H1 (cell line): ENCODE data around the gene PTPN13. TPM values are rescaled to one million over a fixed set of nuclear protein-coding genes. Genes with fewer than 3 reads are reported as not detected.

Experiments
- CTCF ChIA-PET: fragments of 300-600 bp; sonication (Branson Sonifier 250); formaldehyde crosslinking; loops from one replicate; lab custom pipeline; 2021; ENCODE audit not compliant: partially characterized antibody; lab: Charles Lee
- POLR2A ChIA-PET: fragments of 300-600 bp; sonication (Branson Sonifier 250); formaldehyde crosslinking; loops from one replicate; lab custom pipeline; 2021; ENCODE audit warnings: inconsistent platforms; ENCODE audit not compliant: partially characterized antibody; lab: Charles Lee
- DNase-seq, 2 experiments: peaks; one replicate each; pipeline versions ENCODE4 v3.0.0 to v3.0.0-alpha.2; 2010 to 2022; ENCODE audit warnings: low spot score in 2 of 2, low read depth in 1 of 2, mixed read lengths in 1 of 2
- FAIRE-seq: peaks from 2 replicates; lab custom pipeline; 2011; peaks lifted over from hg19 to GRCh38; lab: Jason Lieb, UNC
- H2AFZ ChIP-seq: 2 replicates; pipeline ENCODE4 v1.8.1; 2012; ENCODE audit warnings: low read length, inconsistent platforms
- H2AK5ac ChIP-seq: 2 replicates; pipeline ENCODE4 v1.6.1; 2013; ENCODE audit warnings: low read depth, low read length
- H2BK120ac ChIP-seq: replicated peaks from 2 replicates; pipeline ENCODE3; 2013; ENCODE audit warnings: low read depth, low read length, inconsistent platforms
- H2BK12ac ChIP-seq: 2 replicates; pipeline ENCODE4 v1.6.1; 2013; ENCODE audit warnings: low read depth, low read length
- H2BK15ac ChIP-seq: 2 replicates; pipeline ENCODE4 v1.6.1; 2013; ENCODE audit warnings: low read length
- H2BK20ac ChIP-seq: 2 replicates; pipeline ENCODE4 v1.6.1; 2013; ENCODE audit warnings: low read length
- H2BK5ac ChIP-seq: 2 replicates; pipeline ENCODE4 v1.6.1; 2013; ENCODE audit warnings: low read depth, low read length
- H3K14ac ChIP-seq: 2 replicates; pipeline ENCODE4 v1.6.1; 2013; ENCODE audit warnings: inconsistent platforms; ENCODE audit not compliant: insufficient read length
- H3K18ac ChIP-seq: 2 replicates; pipeline ENCODE4 v1.6.1; 2013; ENCODE audit warnings: low read length; ENCODE audit errors: extremely low read depth
- H3K23ac ChIP-seq: 2 replicates; pipeline ENCODE4 v1.6.1; 2013; ENCODE audit warnings: inconsistent platforms; ENCODE audit not compliant: insufficient read length
- H3K23me2 ChIP-seq: 2 replicates; pipeline ENCODE4 v1.6.1; 2013; ENCODE audit warnings: low read depth, low read length
- H3K27ac ChIP-seq: 2 replicates; pipeline ENCODE4 v1.6.1; 2011; ENCODE audit warnings: low read depth, low read length, inconsistent platforms
- H3K27me3 ChIP-seq, 4 experiments: replicated peaks in 1 of 4; 1 replicate in 1 of 4; 2 replicates in 3 of 4; pipeline versions ENCODE4 v1.6.1 to v1.8.1; 2011 to 2013; ENCODE audit warnings: low read length in 3 of 4, mild to moderate bottlenecking in 3 of 4, inconsistent platforms in 2 of 4, mixed read lengths in 2 of 4, moderate library complexity in 1 of 4; ENCODE audit not compliant: control insufficient read depth in 3 of 4, insufficient read depth in 3 of 4; ENCODE audit errors: extremely low read depth in 1 of 4
- H3K36me3 ChIP-seq, 4 experiments: 2 replicates each; pipeline versions ENCODE4 v1.6.1 to v1.8.1; 2011 to 2013; ENCODE audit warnings: mild to moderate bottlenecking in 4 of 4, low read length in 3 of 4, moderate library complexity in 2 of 4, control low read depth in 1 of 4, inconsistent platforms in 1 of 4; ENCODE audit not compliant: insufficient read depth in 4 of 4, control insufficient read depth in 2 of 4
- H3K4ac ChIP-seq: replicated peaks from 2 replicates; pipeline ENCODE3; 2013; ENCODE audit warnings: low read length, low read depth, mixed read lengths, inconsistent platforms; ENCODE audit not compliant: insufficient read length
- H3K4me1 ChIP-seq, 4 experiments: replicated peaks in 1 of 4; 1 replicate in 1 of 4; 2 replicates in 3 of 4; pipeline versions ENCODE4 v1.6.1 to v1.8.1; 2011 to 2013; ENCODE audit warnings: low read length in 3 of 4, inconsistent platforms in 2 of 4, mixed read lengths in 1 of 4; ENCODE audit not compliant: insufficient read depth in 4 of 4, control insufficient read depth in 3 of 4
- H3K4me2 ChIP-seq, 2 experiments: 2 replicates each; pipeline versions ENCODE4 v1.6.1 to v1.8.1; 2011 to 2013; ENCODE audit warnings: low read depth in 2 of 2, low read length in 2 of 2, control low read depth in 1 of 2, inconsistent platforms in 1 of 2, mild to moderate bottlenecking in 1 of 2; ENCODE audit not compliant: insufficient read depth in 1 of 2
- H3K4me3 ChIP-seq, 4 experiments: fragments of 200-600, 300-600 bp in 1 of 4; sonication (generic), shearing (Covaris generic), sonication (Bioruptor Twin) in 1 of 4; 2 replicates each; pipeline versions ENCODE4 v1.5.1 to v1.8.1; 2011 to 2016; ENCODE audit warnings: low read length in 4 of 4, low read depth in 3 of 4, control low read depth in 2 of 4, inconsistent platforms in 2 of 4, mild to moderate bottlenecking in 2 of 4, mixed read lengths in 1 of 4, moderate library complexity in 1 of 4; ENCODE audit not compliant: insufficient read depth in 2 of 4; ENCODE audit errors: extremely low read depth in 1 of 4
- H3K56ac ChIP-seq: replicated peaks from 2 replicates; pipeline ENCODE3; 2013; ENCODE audit warnings: low read depth, mild to moderate bottlenecking, mixed read lengths, low read length, inconsistent platforms; ENCODE audit not compliant: insufficient read length
- H3K79me1 ChIP-seq: 2 replicates; pipeline ENCODE4 v1.6.1; 2013; ENCODE audit warnings: low read depth, low read length, control low read depth
- H3K79me2 ChIP-seq, 2 experiments: 2 replicates each; pipeline versions ENCODE4 v1.6.1 to v1.8.1; 2012 to 2013; ENCODE audit warnings: low read length in 2 of 2, mild to moderate bottlenecking in 2 of 2, inconsistent platforms in 1 of 2; ENCODE audit not compliant: insufficient read depth in 2 of 2, control insufficient read depth in 1 of 2
- H3K9ac ChIP-seq, 4 experiments: replicated peaks in 1 of 4; 1 replicate in 1 of 4; 2 replicates in 3 of 4; pipeline versions ENCODE4 v1.6.1 to v1.8.1; 2011 to 2013; ENCODE audit warnings: low read depth in 3 of 4, low read length in 3 of 4, control low read depth in 2 of 4, mild to moderate bottlenecking in 2 of 4, moderate library complexity in 2 of 4, inconsistent platforms in 1 of 4; ENCODE audit errors: extremely low read depth in 1 of 4
- H3K9me3 ChIP-seq, 2 experiments: 2 replicates each; pipeline versions ENCODE4 v1.6.1 to v1.8.1; 2012 to 2013; ENCODE audit warnings: mild to moderate bottlenecking in 2 of 2, moderate library complexity in 2 of 2, control low read depth in 1 of 2, inconsistent platforms in 1 of 2, low read depth in 1 of 2, low read length in 1 of 2, mixed read lengths in 1 of 2; ENCODE audit not compliant: insufficient read depth in 2 of 2
- H4K20me1 ChIP-seq, 2 experiments: replicated peaks in 1 of 2; 2 replicates each; pipeline versions ENCODE3 to v1.8.1; 2011 to 2013; ENCODE audit warnings: inconsistent platforms in 2 of 2, low read length in 2 of 2, mild to moderate bottlenecking in 1 of 2; ENCODE audit not compliant: insufficient read depth in 2 of 2, control insufficient read depth in 1 of 2
- H4K5ac ChIP-seq: 2 replicates; pipeline ENCODE4 v1.6.1; 2013; ENCODE audit warnings: low read length, low read depth, mixed read lengths, inconsistent platforms; ENCODE audit not compliant: insufficient read length
- H4K8ac ChIP-seq: 2 replicates; pipeline ENCODE4 v1.8.0; 2013; ENCODE audit warnings: mild to moderate bottlenecking, moderate library complexity, low read length, inconsistent platforms; ENCODE audit not compliant: insufficient read depth; ENCODE audit errors: extremely low read depth
- H4K91ac ChIP-seq: replicated peaks from 2 replicates; pipeline ENCODE3; 2013; ENCODE audit warnings: low read length, mixed read lengths, inconsistent platforms; ENCODE audit not compliant: insufficient read length
- ASH2L ChIP-seq: fragments of 200-600, 300-600 bp; sonication (generic); IDR thresholded peaks from one replicate; pipeline ENCODE4 v1.7.1; 2017; ENCODE audit warnings: low read length
- BRCA1 ChIP-seq: IDR thresholded peaks from 2 replicates; pipeline ENCODE4 v1.6.1; 2012; ENCODE audit warnings: low read depth, low read length, improper control_type of control experiment
- CTBP2 ChIP-seq: IDR thresholded peaks from 2 replicates; pipeline ENCODE4 v1.7.0; 2011; ENCODE audit warnings: borderline replicate concordance, mild to moderate bottlenecking, moderate library complexity, mixed read lengths, low read length; ENCODE audit not compliant: insufficient read depth, insufficient read length
- NANOG ChIP-seq: IDR thresholded peaks from 2 replicates; pipeline ENCODE4 v1.6.1; 2011; ENCODE audit warnings: low read length, low read depth, mild to moderate bottlenecking, inconsistent platforms; ENCODE audit not compliant: insufficient read depth, poor library complexity, severe bottlenecking
- RAD21 ChIP-seq, 2 experiments: IDR thresholded peaks in 1 of 2; conservative IDR thresholded peaks in 1 of 2; 2 replicates each; pipeline ENCODE4 v1.6.1; 2011; ENCODE audit warnings: low read depth in 2 of 2, low read length in 2 of 2, improper control_type of control experiment in 1 of 2, inconsistent platforms in 1 of 2, mild to moderate bottlenecking in 1 of 2, moderate library complexity in 1 of 2
- RXRA ChIP-seq: IDR thresholded peaks from 2 replicates; pipeline ENCODE4 v1.6.1; 2011; ENCODE audit warnings: low read depth, mild to moderate bottlenecking, low read length, moderate library complexity; ENCODE audit not compliant: insufficient read depth
- TCF12 ChIP-seq: IDR thresholded peaks from 2 replicates; pipeline ENCODE4 v1.6.1; 2011; ENCODE audit warnings: low read depth, mild to moderate bottlenecking, low read length
- WGBS, 2 experiments: shearing (Covaris generic) in 1 of 2; methylation state at CpG; one replicate each; pipeline versions ENCODE4 v1.1.6 to v1.1.7; 2013 to 2015; ENCODE audit warnings: low lambda C conversion rate in 2 of 2, mixed read lengths in 2 of 2, inconsistent platforms in 1 of 2, low coverage in 1 of 2, missing lambda C conversion rate in 1 of 2; ENCODE audit not compliant: insufficient replicate concordance in 2 of 2, insufficient coverage in 1 of 2, insufficient read length in 1 of 2; ENCODE audit errors: extremely low coverage in 1 of 2, missing lambda C conversion rate in 1 of 2; 5-methylcytosine and 5-hydroxymethylcytosine counted together
- polyA plus RNA-seq, 7 experiments: library from polyadenylated mRNA; depleted of rRNA in 3 of 7; stranded (reverse) in 5 of 7; unstranded in 2 of 7; fragments of >200 nt in 5 of 7; fragments of 200-250 nt in 2 of 7; gene quantifications; 1 replicate in 5 of 7; 2 replicates in 1 of 7; 4 replicates in 1 of 7; pipeline versions ENCODE4 v1.2.1 to v1.2.3, GENCODE V29; 2011 to 2013; ENCODE audit warnings: missing spikeins in 2 of 7, mixed read lengths in 2 of 7
- total RNA-seq: library from RNA; stranded (reverse); fragmentation: NEBNext Ultra II Directional; extraction: Animal tissue kit (Norgen Biotek cat#: 25700); gene quantifications from 2 replicates; pipeline ENCODE4 v1.2.1, GENCODE V29; 2021
- TF ChIP-seq, protein P1 (sequence below), 3 experiments: IDR thresholded peaks; 1 replicate in 2 of 3; 2 replicates in 1 of 3; pipeline versions ENCODE4 v1.5.1 to v1.6.1; 2011; ENCODE audit warnings: low read length in 3 of 3, mild to moderate bottlenecking in 3 of 3, inconsistent platforms in 2 of 3, low read depth in 1 of 3, moderate library complexity in 1 of 3; ENCODE audit not compliant: insufficient read depth in 1 of 3; ENCODE audit errors: control extremely low read depth in 1 of 3

Gene PTPN13
- total and polyA plus RNA-seq, 2 of the 8 experiments (the other 6 are each of a cell fraction or from before 2014, with no cell fraction given), result 12.7 to 57.9 TPM

DNA sequence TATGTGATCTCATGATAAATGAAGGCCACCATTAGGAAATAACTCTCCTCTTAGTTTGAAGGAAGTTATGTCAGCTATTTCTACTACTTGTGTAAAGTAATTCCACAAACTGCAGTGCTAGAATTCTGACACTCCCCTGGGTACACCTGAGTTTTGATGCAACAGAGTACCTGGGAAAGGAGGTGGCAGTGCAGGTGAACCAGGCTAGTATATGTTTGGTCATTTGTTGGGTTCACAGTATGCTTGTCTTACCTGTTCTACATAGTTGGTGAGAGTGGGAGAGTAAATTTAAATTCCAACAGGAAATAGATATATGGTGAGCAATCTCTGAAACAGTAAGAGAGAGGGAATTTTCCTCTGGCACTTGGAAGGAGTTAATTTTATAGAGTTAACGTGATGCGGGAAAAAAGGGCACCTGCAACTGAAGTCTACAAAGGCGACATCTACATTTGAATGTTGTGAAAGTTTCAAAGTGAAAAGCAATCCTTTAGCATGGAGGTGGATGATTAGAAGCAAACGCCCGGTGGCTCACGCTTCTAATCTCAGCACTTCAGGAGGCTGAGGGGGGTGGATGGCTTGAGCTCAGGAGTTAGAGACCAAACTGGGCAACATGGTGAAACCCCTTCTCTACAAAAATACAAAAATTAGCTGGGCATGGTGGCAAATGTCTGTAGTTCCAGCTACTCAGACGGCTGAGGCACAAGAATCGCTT, 263.4 kb downstream of the PTPN13 start:
- H3K79me1 ChIP-seq, result no peaks in the 10 kb centered on the region
- H3K14ac ChIP-seq, result no peak overlapping the region
- H3K4me2 ChIP-seq, result peak overlapping the region; percentile 26 to 55
- H2BK20ac ChIP-seq, result no peak overlapping the region
- H2BK120ac ChIP-seq, result no peak overlapping the region
- H3K56ac ChIP-seq, result no peak overlapping the region
- H3K4me3 ChIP-seq, result peak overlapping the region in 1 of 4 experiments; percentile 8; a peak in 1 of 8 replicates
- H3K23ac ChIP-seq, result no peak overlapping the region
- no peak overlapping the region for H3K27ac ChIP-seq
- WGBS, 2 experiments, result 9% methylated on average over 8 of the region's 8 CpGs; no CpG with 5 or more reads in 1 of the 2 experiments
- no peaks in the 10 kb centered on the region for H3K23me2 ChIP-seq
- peaks cover 0 to 16% (median 12%) of the 10 kb centered on the region in 4 experiments; a peak in 5 of 7 replicates for H3K27me3 ChIP-seq
- H3K4ac ChIP-seq, result no peak overlapping the region
- H2AFZ ChIP-seq, result no peak overlapping the region
- no peak overlapping the region for H4K5ac ChIP-seq
- no peaks in the 10 kb centered on the region for H3K79me2 ChIP-seq
- FAIRE-seq, result peak; percentile 57
- H3K36me3 ChIP-seq, result no peaks in the 10 kb centered on the region
- DNase-seq, result peak in 1 of 2 experiments; percentile 31
- H2BK5ac ChIP-seq, result no peak overlapping the region
- CTCF ChIA-PET, result interaction anchor here (1.0 kb wide), 1 partner anchor 66 kb away, joined by 3 read pairs; no protein-coding TSS in a partner anchor
- no peak overlapping the region for H3K9ac ChIP-seq
- no peak overlapping the region for H4K8ac ChIP-seq
- no peaks in the 10 kb centered on the region for H3K9me3 ChIP-seq
- H2AK5ac ChIP-seq, result no peak overlapping the region
- no peak overlapping the region for H2BK12ac ChIP-seq
- TF ChIP-seq BRCA1 (no peak), TCF12 (0 out of 2 replicates have a peak, but pooled peaks have one; percentile 54), RXRA (no peak), ASH2L (no peak), RAD21 (IDR thresholded peaks at IDR 0.05 in 1 of 2, conservative IDR thresholded peaks at IDR 0.05 in 1 of 2; ENCODE audit: low read depth in 2 of 2, low read length in 2 of 2) (0 out of 4 replicates have a peak, but pooled peaks of 1 of the 2 experiments have one; percentile 1), NANOG (peak; percentile 61), CTBP2 (no peak)
- TF ChIP-seq, protein P1, sequence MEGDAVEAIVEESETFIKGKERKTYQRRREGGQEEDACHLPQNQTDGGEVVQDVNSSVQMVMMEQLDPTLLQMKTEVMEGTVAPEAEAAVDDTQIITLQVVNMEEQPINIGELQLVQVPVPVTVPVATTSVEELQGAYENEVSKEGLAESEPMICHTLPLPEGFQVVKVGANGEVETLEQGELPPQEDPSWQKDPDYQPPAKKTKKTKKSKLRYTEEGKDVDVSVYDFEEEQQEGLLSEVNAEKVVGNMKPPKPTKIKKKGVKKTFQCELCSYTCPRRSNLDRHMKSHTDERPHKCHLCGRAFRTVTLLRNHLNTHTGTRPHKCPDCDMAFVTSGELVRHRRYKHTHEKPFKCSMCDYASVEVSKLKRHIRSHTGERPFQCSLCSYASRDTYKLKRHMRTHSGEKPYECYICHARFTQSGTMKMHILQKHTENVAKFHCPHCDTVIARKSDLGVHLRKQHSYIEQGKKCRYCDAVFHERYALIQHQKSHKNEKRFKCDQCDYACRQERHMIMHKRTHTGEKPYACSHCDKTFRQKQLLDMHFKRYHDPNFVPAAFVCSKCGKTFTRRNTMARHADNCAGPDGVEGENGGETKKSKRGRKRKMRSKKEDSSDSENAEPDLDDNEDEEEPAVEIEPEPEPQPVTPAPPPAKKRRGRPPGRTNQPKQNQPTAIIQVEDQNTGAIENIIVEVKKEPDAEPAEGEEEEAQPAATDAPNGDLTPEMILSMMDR (IDR thresholded peaks at IDR 0.05; ENCODE audit: control extremely low read depth in 1 of 3, insufficient read depth in 1 of 3, low read depth in 1 of 3, low read length in 3 of 3), result no peak
- TF ChIP-seq, all 59 proteins: peak for 3
- Histone ChIP-seq H3K4me1 (peaks cover 0 to 3% (median under 1%) of the 10 kb centered on the region in 4 experiments; a peak in 2 of 7 replicates), H4K20me1 (no peaks in the 10 kb centered on the region), H2BK15ac (no peak overlapping the region), H3K18ac (no peak overlapping the region), H4K91ac (no peak overlapping the region)
- POLR2A ChIA-PET, result no interaction called here
